Esophagus muscularis mucosa (tissue), 4 donors: ENCODE measurements around the gene TRIM71. TPM values are rescaled to one million over a fixed set of nuclear protein-coding genes. Genes with fewer than 3 reads are reported as not detected.
A peak's percentile ranks its signal among the peaks of the same experiment; 100 is the strongest.
"Not testable (repeated sequence)": the region's sequence is repeated elsewhere in the genome, so short reads cannot be mapped to it uniquely, and the experiment has no call there.

Experiments
- DNase-seq: peaks from one replicate; pipeline ENCODE4 v3.0.0-alpha.2; 2017; ENCODE audit errors: extremely low spot score
- H3K27ac ChIP-seq, 4 donors: fragments of 200-600 bp; sonication (generic); replicated peaks in 1 of 4; 1 replicate in 3 of 4; 2 replicates in 1 of 4; pipeline ENCODE4 v1.5.1; 2016 to 2019; ENCODE audit warnings: mild to moderate bottlenecking in 1 of 4
- H3K27me3 ChIP-seq, 4 donors: fragments of 200-600 bp; sonication (generic); one replicate each; pipeline versions ENCODE4 v1.5.1 to v1.6.0; 2016 to 2019
- H3K36me3 ChIP-seq, 4 donors: fragments of 200-600 bp; sonication (generic); one replicate each; pipeline ENCODE4 v1.5.1; 2016 to 2019
- H3K4me1 ChIP-seq, 4 donors: fragments of 200-600 bp; sonication (generic); one replicate each; pipeline ENCODE4 v1.5.1; 2016 to 2019
- H3K4me3 ChIP-seq, 4 donors: fragments of 200-600 bp; sonication (generic); 1 replicate in 2 of 4; 2 replicates in 2 of 4; pipeline ENCODE4 v1.5.1; 2016 to 2019; ENCODE audit warnings: mild to moderate bottlenecking in 4 of 4, moderate library complexity in 1 of 4
- H3K9me3 ChIP-seq, 4 donors: fragments of 200-600 bp; sonication (generic); 1 replicate in 3 of 4; 2 replicates in 1 of 4; pipeline ENCODE4 v1.5.1; 2016 to 2019
- EP300 ChIP-seq: sonication (generic); formaldehyde crosslinking; IDR thresholded peaks from one replicate; pipeline ENCODE4 v1.6.1; 2017; ENCODE audit warnings: antibody characterized with exemption
- POLR2A ChIP-seq: fragments of 450-650 bp; IDR thresholded peaks from one replicate; pipeline ENCODE4 v1.6.1; 2017; ENCODE audit warnings: antibody characterized with exemption, moderate library complexity, mild to moderate bottlenecking, low read depth
- POLR2AphosphoS5 ChIP-seq, 2 donors: sonication (generic); formaldehyde crosslinking; IDR thresholded peaks; one replicate each; pipeline ENCODE4 v1.6.1; 2017; ENCODE audit warnings: antibody characterized with exemption in 2 of 2
- WGBS: methylation state at CpG from one replicate; pipeline ENCODE4 v1.1.5; 2018; 5-methylcytosine and 5-hydroxymethylcytosine counted together
- intact Hi-C: fragments of 100-400 bp; cut with DNase I; formaldehyde crosslinking; loops from one replicate; pipeline ENCODE4 v1.15.1; 2023
- total RNA-seq, 4 donors: library from RNA; depleted of rRNA; stranded (reverse); fragments of >200 nt; gene quantifications; one replicate each; pipeline versions ENCODE4 v1.1.0 to v1.2.1, GENCODE V29; 2016
- TF ChIP-seq, protein P1 (sequence below), 3 experiments: fragments of 200-600 bp in 2 of 3; fragments of 450-650 bp in 1 of 3; sonication (generic) in 2 of 3; IDR thresholded peaks; one replicate each; pipeline ENCODE4 v1.5.1; 2017 to 2019; ENCODE audit warnings: antibody characterized with exemption in 3 of 3, mild to moderate bottlenecking in 2 of 3, moderate library complexity in 1 of 3

TRIM71 gene
- total RNA-seq, 4 donors from 2014 or later: not detected

DNA sequence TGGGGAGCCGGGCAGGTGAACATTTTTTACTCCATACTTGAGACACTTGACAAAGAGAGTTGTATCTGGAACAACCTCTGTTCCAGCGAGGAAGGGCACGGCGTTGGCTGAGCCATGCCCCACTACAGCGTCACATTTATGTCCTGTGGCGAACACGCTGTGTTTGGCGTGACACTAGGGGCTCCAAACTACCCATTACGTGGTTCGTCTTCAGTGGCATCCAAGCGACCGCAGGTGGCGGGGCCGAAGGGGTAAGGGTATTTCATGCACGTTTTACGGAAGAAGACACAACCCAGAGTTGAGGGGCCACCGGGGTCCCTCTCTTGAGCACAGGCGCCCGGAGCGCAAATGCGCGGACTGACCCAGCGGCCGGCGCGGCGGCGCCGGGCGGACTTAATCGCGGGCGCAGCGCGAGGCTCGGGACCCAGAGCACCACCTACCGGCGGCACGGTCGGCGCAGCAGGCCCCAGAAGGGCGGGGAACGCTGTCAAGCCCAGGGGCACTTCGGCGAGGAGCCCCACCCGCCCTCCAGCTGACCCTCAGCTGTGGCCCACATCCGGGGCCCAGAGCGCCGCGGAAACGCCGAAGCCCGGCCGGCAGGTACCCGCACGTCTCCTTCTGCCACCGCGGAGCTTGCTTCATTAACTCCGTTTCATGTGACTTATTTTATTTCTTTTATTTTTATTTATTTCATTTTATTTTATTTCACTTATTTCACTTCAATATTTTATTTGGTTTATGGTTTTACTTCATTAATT lies 36.4 kb upstream of the TRIM71 start:
- H3K4me1 ChIP-seq: peaks cover 7 to 15% (median 15%) of the 10 kb centered on the region in 4 donors
- no peak overlapping the region for H3K27ac ChIP-seq
- no peaks in the 10 kb centered on the region for H3K36me3 ChIP-seq
- intact Hi-C loops: loop anchor here (2.0 kb wide), 1 partner anchor 153 kb away; no protein-coding TSS in a partner anchor
- H3K9me3 ChIP-seq: no peaks in the 10 kb centered on the region
- peak overlapping the region; percentile 55 to 62 (median 60) for H3K4me3 ChIP-seq
- 4% methylated on average over 30 of the region's 59 CpGs for WGBS
- TF ChIP-seq, protein P1, sequence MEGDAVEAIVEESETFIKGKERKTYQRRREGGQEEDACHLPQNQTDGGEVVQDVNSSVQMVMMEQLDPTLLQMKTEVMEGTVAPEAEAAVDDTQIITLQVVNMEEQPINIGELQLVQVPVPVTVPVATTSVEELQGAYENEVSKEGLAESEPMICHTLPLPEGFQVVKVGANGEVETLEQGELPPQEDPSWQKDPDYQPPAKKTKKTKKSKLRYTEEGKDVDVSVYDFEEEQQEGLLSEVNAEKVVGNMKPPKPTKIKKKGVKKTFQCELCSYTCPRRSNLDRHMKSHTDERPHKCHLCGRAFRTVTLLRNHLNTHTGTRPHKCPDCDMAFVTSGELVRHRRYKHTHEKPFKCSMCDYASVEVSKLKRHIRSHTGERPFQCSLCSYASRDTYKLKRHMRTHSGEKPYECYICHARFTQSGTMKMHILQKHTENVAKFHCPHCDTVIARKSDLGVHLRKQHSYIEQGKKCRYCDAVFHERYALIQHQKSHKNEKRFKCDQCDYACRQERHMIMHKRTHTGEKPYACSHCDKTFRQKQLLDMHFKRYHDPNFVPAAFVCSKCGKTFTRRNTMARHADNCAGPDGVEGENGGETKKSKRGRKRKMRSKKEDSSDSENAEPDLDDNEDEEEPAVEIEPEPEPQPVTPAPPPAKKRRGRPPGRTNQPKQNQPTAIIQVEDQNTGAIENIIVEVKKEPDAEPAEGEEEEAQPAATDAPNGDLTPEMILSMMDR (IDR thresholded peaks at IDR 0.05): peak; percentile 49 to 89 (median 69)
- no peak for TF ChIP-seq EP300
- DNase-seq: no peak
- H3K27me3 ChIP-seq: peaks cover 0 to 11% (median 0%) of the 10 kb centered on the region in 4 donors

GRCh38 chr3:32781969-32782270 lies 35.9 kb upstream of the TRIM71 start:
- intact Hi-C loops: loop anchor here (2.0 kb wide), 1 partner anchor 153 kb away; no protein-coding TSS in a partner anchor
- 92% methylated on average over 9 of the region's 9 CpGs for WGBS

DNA sequence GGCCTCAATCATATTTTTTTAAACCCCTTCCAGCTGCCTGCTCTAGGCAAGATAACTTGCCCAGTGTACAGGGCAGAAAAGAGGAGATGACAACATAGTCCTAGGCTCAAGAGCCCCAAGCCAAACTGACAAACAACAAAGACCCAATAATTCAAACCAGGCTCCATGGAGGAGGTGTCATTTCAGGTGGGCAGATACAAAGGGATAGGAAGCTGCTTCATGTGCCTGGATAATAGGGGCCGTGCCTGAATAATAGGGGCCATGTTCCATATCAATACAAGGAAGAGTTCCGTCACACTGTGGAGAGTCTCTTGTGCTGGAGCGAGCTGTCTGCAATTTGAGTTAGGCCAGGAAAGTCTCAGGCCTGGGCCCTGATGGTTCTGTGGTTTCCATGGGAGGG lies 35.4 kb upstream of the TRIM71 start:
- Histone ChIP-seq H3K4me1 (peaks cover 7 to 15% (median 15%) of the 10 kb centered on the region in 4 donors), H3K27ac (no peak overlapping the region), H3K36me3 (no peaks in the 10 kb centered on the region), H3K4me3 (no peak overlapping the region), H3K9me3 (no peaks in the 10 kb centered on the region), H3K27me3 (peaks cover 0 to 11% (median 0%) of the 10 kb centered on the region in 4 donors)
- no peak for DNase-seq
- 94% methylated on average over 3 of the region's 3 CpGs for WGBS
- TF ChIP-seq POLR2AphosphoS5 (IDR thresholded peaks at IDR 0.05) (no peak), POLR2A (no peak), EP300 (no peak)
- TF ChIP-seq, protein P1 (IDR thresholded peaks at IDR 0.05): no peak
- intact Hi-C loops: no loop called here

More at GRCh38 chr3:32781969-32782270, 35.9 kb upstream of the TRIM71 start:
- not testable (repeated sequence) for H3K27ac ChIP-seq, H3K9me3 ChIP-seq, H3K36me3 ChIP-seq, DNase-seq
- H3K27me3 ChIP-seq: peaks cover 0 to 11% (median 0%) of the 10 kb centered on the region in 4 donors
- H3K4me3 ChIP-seq: peak overlapping the region in 3 of 4 donors; percentile 55 to 62 (median 60)
- peaks cover 7 to 15% (median 15%) of the 10 kb centered on the region in 4 donors for H3K4me1 ChIP-seq

- WGBS: 74% methylated on average over 3 of the region's 3 CpGs
- Histone ChIP-seq H3K4me1 (no peaks in the 10 kb centered on the region), H3K36me3 (no peaks in the 10 kb centered on the region), H3K27me3 (no peaks in the 10 kb centered on the region), H3K9me3 (no peaks in the 10 kb centered on the region), H3K4me3 (no peak overlapping the region), H3K27ac (no peak overlapping the region)
- intact Hi-C loops: no loop called here
- TF ChIP-seq POLR2A: no peak
- no peak for TF ChIP-seq POLR2AphosphoS5 (IDR thresholded peaks at IDR 0.05)
- TF ChIP-seq, protein P1 (IDR thresholded peaks at IDR 0.05): no peak
- TF ChIP-seq EP300: no peak
- DNase-seq: no peak
Measured at GRCh38 chr3:32791833-32792232, 26.0 kb upstream of the TRIM71 start.

DNA sequence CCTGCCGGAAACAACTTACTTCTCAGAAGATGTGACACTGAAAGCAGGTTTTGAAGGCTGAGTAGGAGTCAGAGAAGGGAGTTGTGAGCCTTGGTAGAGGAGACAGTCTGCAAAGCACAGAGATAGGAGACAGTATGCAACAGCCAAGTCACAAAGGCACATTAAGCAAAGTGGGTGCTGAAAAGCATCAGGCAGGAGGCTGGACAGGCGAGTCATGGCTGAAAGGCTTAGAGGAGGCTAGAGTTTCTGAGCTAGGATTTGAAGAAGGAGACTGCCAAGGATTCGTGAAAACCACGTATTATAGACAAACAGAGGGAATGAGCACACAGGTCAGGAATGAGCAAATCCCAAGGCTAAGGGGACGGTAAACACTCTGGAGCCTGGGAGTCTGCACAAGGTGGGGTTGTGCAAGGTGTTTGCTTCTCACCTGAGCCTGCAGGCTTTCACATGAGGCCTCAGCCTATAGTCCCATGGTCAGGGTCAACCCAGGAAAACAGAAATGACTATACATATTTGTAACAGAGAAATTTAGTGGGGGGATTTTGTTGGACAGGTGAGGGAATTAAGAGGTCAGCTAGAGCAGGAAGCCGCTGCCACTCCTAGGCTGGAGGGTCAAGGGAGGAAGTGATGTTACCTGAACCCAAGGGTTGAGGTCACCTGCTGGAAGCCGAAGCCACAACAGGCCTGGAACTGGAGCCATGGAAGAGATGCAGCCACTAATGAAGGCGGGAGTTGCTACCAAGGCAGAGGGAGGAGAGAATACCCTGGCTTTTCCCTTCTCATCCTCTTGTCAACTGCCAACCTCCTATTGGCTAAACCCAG lies 23.1 kb upstream of the TRIM71 start:
- H3K27ac ChIP-seq: no peak overlapping the region
- no peak overlapping the region for H3K4me3 ChIP-seq
- no peaks in the 10 kb centered on the region for H3K9me3 ChIP-seq
- DNase-seq: no peak
- H3K36me3 ChIP-seq: no peaks in the 10 kb centered on the region
- TF ChIP-seq POLR2AphosphoS5 (IDR thresholded peaks at IDR 0.05) (no peak), EP300 (no peak), POLR2A (no peak)
- TF ChIP-seq, protein P1 (IDR thresholded peaks at IDR 0.05): no peak
- intact Hi-C loops: no loop called here
- no peaks in the 10 kb centered on the region for H3K27me3 ChIP-seq
- 85% methylated on average over 8 of the region's 8 CpGs for WGBS
- H3K4me1 ChIP-seq: no peaks in the 10 kb centered on the region

GRCh38 chr3:32796384-32796950 lies 21.3 kb upstream of the TRIM71 start:
- H3K27ac ChIP-seq, H3K4me3 ChIP-seq, H3K27me3 ChIP-seq, H3K4me1 ChIP-seq, H3K36me3 ChIP-seq, DNase-seq, H3K9me3 ChIP-seq, intact Hi-C loops: not testable (repeated sequence)
- WGBS: 90% methylated on average over 11 of the region's 11 CpGs
